ENCODE data around the gene ZNF292.
A peak's percentile ranks its signal among the peaks of the same experiment; 100 is the strongest.
"Not testable (repeated sequence)": the region's sequence is repeated elsewhere in the genome, so short reads cannot be mapped to it uniquely, and the experiment has no call there.

Gene ZNF292

DNA sequence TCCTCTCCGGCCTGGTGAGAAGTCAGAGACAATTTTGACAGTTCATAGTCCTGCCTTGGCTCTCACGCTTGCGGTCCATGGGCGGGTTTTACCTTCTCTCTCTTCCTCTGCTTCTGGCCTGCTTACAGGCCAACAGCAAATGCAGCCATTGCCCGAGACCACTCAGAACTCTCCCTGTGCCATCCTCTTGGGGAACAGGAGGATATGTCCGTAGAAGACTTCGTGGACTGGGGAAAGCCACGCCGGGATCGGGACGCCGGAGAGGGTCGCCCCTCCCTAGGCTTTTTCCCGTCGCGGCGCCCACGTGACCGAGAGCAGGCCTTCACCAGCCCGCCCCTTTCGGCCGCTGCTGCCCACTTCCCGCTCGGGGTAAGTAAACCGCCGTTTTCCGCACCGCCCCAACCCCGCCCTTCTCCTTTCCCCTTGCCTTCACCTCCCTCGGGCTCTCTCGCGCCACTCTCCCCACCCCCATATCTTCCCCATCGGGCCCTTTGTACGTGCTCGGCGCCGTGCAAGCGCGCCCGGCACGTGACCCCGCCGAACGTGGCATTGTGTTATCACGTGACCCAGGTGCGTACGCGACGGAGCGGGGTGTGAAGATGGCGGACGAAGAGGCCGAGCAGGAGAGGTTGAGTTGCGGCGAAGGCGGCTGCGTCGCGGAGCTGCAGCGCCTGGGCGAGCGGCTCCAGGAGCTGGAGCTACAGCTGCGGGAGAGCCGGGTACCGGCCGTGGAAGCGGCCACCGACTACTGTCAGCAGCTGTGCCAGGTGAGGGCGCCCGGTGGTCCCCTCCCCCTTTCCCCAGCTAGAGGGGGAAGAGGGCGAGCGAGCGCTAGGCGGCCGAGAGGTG is at the start of gene ZNF292:
ZNF292 (plus strand) TSS at position 573 of the 849 bp plus-strand sequence; CDS start at position 600, 27 bp downstream.
- peak within 1 kb of the TSS; percentile 98 for H3K27ac Mint-ChIP-seq
- no peaks in the 10 kb centered on the region for H3K27me3 Mint-ChIP-seq
- no peaks in the 10 kb centered on the region for H3K9me3 Mint-ChIP-seq
- H3K4me1 Mint-ChIP-seq: peaks cover 53% of the 10 kb centered on the region
- peaks cover 12% of the 10 kb centered on the region for H3K36me3 Mint-ChIP-seq
- H3K4me3 Mint-ChIP-seq: peak within 1 kb of the TSS; percentile 91

DNA sequence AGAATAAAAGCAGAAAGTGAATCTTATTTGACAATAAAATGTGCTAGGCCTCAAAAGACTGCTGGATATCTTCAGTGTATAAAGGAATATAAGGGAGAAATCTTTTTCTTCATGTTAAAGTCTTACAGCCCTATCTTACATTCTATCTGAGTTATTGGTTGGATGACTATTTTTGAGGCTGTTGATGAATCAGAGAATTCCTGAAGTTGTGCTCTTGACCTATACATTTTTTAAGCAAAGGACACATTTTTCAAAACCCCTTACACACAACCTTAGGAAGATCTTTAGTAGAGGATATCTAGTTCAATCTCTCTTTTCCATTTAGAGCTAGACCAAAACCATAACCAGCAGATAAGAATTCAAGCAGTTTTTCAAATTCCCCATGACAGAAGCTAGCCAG is 49.5 kb upstream of the ZNF292 start:
- H3K4me1 Mint-ChIP-seq: no peaks in the 10 kb centered on the region
- no peak overlapping the region for H3K4me3 Mint-ChIP-seq
- no peak overlapping the region for H3K27ac Mint-ChIP-seq

DNA sequence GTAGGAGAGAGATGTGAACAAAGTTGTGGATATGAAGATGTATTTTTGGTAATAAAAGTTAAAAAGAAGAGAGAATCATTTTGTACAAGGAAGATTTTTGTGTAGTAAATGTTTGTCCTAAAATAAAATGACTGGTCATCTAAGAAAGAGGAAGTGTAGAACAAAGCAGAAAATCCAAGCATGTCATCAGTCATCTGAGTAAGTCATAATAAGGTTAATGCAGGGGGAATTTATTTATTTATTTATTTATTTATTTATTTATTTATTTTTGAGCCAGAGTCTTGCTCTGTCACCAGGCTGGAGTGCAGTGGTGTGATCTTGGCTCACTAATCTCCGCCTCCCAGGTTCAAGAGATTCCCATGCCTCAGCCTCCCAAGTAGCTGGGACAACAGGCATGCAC is 44.7 kb upstream of the ZNF292 start:
- Mint-ChIP-seq H3K4me1 (no peaks in the 10 kb centered on the region), H3K27ac (no peak overlapping the region), H3K36me3 (no peaks in the 10 kb centered on the region), H3K4me3 (no peak overlapping the region), H3K27me3 (peaks cover 1% of the 10 kb centered on the region), H3K9me3 (no peaks in the 10 kb centered on the region)

More for the DNA sequence above, 49.5 kb upstream of the ZNF292 start:
- Mint-ChIP-seq H3K36me3 (no peaks in the 10 kb centered on the region), H3K9me3 (no peaks in the 10 kb centered on the region), H3K27me3 (peaks cover 1% of the 10 kb centered on the region)

DNA sequence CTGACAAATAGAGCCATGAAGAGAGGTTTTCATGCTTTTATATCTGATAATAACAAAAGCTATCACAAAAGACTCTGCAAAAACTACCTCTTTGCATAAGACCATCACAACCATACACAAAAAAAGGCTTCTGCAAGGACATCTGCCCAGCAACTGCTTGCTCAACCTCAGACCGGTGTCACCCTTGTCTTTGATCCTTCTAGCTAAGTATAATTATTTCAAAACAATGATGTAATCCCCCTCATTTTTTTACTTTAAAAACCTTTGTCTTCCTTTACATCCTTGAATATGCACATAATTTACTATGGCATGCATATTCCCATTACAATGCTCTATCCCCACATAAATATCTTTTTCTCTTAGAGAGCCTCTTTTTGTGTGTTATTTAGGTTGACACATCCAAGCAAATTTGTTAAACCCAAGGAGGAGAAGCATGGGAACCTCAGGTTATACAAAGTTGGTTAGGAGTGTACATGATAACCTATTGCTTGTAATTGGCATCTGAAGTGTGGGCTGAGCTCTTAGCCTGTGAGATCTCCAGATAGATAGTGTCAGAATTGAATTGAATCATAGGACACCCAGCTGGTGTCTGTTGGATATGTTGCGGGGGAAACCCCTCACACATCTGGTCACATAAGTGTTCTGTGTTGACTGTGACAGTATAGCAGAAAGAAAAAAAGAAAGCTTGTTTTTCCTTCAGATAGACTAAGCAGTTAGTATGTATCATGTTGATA is 39.8 kb upstream of the ZNF292 start:
- no peaks in the 10 kb centered on the region for H3K9me3 Mint-ChIP-seq
- H3K27ac Mint-ChIP-seq: no peak overlapping the region
- no peaks in the 10 kb centered on the region for H3K36me3 Mint-ChIP-seq
- no peaks in the 10 kb centered on the region for H3K4me1 Mint-ChIP-seq
- peaks cover 3% of the 10 kb centered on the region for H3K27me3 Mint-ChIP-seq
- H3K4me3 Mint-ChIP-seq: no peak overlapping the region

DNA sequence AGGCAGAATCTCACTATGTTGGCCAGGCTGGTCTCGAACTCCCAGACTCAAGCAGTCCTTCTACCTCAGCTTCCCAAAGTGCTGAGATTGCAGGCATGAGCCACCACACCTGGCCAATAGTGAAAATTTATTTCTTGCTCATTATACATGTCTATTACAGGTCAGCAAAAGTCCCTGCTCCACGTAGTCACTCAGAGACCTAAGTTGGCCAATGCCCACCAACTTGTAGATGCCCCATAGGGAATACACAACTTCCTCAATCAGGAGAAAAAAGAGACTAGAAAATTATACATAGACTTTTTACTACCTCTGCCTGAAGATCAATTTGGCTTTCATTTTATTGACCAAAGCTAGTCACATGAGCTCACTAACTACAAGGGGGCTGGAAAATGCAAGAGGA is 38.4 kb upstream of the ZNF292 start:
- Mint-ChIP-seq H3K4me3 (no peak overlapping the region), H3K36me3 (no peaks in the 10 kb centered on the region), H3K27ac (no peak overlapping the region), H3K9me3 (no peaks in the 10 kb centered on the region), H3K4me1 (no peaks in the 10 kb centered on the region), H3K27me3 (peaks cover 8% of the 10 kb centered on the region)

DNA sequence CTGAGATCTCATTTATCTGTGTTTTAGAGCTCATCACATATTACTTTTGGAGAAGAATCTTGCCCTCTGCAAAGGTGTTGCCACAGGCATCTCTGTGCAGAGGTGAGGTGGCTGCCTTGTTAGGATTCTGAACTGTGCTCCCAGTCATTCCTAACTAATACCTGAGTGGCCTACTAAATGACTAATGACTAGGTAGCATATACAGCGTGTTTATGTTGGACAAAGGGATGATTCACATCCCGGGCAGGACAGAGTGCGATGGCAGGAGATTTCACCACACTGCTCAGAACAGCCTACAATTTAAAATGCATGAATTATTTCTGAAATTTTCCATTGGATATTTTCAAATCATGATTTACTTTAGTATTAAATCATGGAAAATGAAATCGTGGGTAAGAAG is 37.3 kb upstream of the ZNF292 start:
- Mint-ChIP-seq H3K27me3 (peaks cover 11% of the 10 kb centered on the region), H3K4me3 (no peak overlapping the region), H3K4me1 (no peaks in the 10 kb centered on the region), H3K9me3 (no peaks in the 10 kb centered on the region), H3K36me3 (no peaks in the 10 kb centered on the region), H3K27ac (no peak overlapping the region)

DNA sequence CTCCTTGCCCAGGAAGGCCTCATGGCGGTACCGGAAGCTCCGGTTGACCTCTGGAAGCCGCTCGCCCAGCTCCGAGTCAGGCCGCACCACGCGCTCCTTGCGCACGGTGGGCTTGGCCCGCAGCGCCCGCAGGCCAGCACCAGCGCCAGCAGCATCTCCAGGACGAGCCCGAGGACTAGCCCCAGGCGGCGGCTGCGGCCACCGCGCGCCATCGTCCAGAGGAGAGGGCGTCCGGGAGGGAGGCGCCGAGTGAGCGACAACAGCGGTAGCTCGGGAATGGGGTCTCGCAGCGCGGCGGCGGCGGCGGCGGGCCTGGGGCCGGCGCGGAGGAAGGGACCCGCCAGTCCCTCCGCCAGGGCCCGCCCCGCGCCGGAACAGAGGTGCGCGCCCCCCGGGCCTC is 32.9 kb upstream of the ZNF292 start:
- H3K36me3 Mint-ChIP-seq: no peaks in the 10 kb centered on the region
- H3K27ac Mint-ChIP-seq: no peak overlapping the region
- H3K4me1 Mint-ChIP-seq: no peaks in the 10 kb centered on the region
- H3K4me3 Mint-ChIP-seq: no peak overlapping the region
- peaks cover 15% of the 10 kb centered on the region for H3K27me3 Mint-ChIP-seq
- no peaks in the 10 kb centered on the region for H3K9me3 Mint-ChIP-seq

DNA sequence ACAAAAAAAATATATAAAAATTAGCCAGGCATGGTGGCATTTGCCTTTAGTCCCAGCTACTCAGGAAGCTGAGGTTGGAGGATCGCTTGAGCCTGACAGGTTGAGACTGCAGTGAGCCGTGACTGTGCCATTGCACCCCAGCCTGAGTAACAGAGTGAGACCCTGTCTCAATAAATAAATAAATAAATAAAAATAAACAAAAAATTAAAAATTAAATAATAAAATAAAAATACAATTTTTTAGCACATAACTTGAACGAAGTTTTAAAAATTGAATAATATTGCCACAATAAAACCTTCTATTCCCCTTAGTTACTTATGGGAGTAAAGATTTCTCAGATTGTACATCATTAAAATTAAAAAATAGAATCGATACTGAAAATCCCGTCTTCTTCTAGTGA is 31.3 kb upstream of the ZNF292 start:
- H3K36me3 Mint-ChIP-seq: no peaks in the 10 kb centered on the region
- no peak overlapping the region for H3K27ac Mint-ChIP-seq
- H3K9me3 Mint-ChIP-seq: no peaks in the 10 kb centered on the region
- H3K4me3 Mint-ChIP-seq: no peak overlapping the region
- peaks cover 15% of the 10 kb centered on the region for H3K27me3 Mint-ChIP-seq
- no peaks in the 10 kb centered on the region for H3K4me1 Mint-ChIP-seq

DNA sequence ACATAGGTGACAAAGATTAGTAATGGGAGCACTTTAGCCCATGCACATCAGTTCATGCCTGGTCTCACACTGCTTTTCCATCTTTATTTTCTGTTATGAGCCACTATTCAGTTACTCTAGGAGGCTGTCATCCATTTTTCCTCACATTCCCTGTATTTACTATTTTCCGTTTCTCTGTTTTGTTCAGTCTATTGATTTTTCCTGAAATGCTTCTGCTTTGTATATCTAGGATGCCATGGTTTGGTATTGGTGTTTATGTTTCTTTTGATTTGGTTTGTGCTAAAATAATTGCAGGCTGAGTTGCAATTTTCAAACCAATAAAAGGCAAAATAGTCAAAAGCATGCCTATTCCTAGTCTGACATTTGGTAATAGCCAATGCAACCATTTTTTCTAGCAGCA is 28.9 kb upstream of the ZNF292 start:
- Mint-ChIP-seq H3K27ac (no peak overlapping the region), H3K4me3 (no peak overlapping the region), H3K9me3 (no peaks in the 10 kb centered on the region), H3K4me1 (no peaks in the 10 kb centered on the region), H3K36me3 (no peaks in the 10 kb centered on the region), H3K27me3 (peaks cover 11% of the 10 kb centered on the region)

DNA sequence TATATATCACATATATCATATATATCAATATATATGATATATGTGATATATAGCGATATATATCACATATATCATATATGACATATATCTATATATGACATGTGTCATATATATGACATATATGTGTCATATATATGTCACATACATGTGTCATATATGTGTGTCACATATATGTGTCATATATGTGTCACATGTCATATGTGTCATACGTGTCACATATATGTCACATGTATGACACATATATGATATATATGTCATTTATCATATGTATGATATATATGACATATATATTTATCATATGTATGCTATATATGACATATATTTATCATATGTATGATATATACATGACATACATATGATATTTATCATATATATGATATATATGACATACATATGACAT is 27.6 kb upstream of the ZNF292 start:
- no peak overlapping the region for H3K27ac Mint-ChIP-seq
- peaks cover 6% of the 10 kb centered on the region for H3K27me3 Mint-ChIP-seq
- no peak overlapping the region for H3K4me3 Mint-ChIP-seq
- H3K36me3 Mint-ChIP-seq: no peaks in the 10 kb centered on the region
- H3K9me3 Mint-ChIP-seq: no peaks in the 10 kb centered on the region
- H3K4me1 Mint-ChIP-seq: no peaks in the 10 kb centered on the region

DNA sequence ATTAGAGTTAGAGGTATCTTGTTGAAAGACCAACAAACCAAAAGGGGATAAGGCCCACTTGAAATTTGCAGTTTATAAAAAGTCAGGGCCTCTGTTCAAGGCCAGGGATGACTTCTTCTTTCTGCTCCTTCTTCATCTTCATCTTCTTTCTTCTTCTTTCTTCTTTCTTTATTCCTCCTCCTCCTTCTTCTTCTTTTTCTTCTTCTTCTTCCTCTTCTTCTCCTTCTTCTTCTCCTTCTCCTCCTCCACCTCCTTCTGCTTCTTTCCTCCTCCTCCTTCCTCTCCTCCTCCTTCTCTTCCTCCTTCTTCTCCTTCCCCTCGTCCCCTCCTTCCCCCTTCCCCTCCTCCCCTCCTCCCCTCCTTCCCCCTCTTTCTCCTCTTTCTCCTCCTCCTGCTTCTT is 18.4 kb upstream of the ZNF292 start:
- Mint-ChIP-seq H3K27ac (no peak overlapping the region), H3K9me3 (no peaks in the 10 kb centered on the region), H3K27me3 (no peaks in the 10 kb centered on the region), H3K4me3 (no peak overlapping the region), H3K4me1 (peaks cover 5% of the 10 kb centered on the region), H3K36me3 (no peaks in the 10 kb centered on the region)

DNA sequence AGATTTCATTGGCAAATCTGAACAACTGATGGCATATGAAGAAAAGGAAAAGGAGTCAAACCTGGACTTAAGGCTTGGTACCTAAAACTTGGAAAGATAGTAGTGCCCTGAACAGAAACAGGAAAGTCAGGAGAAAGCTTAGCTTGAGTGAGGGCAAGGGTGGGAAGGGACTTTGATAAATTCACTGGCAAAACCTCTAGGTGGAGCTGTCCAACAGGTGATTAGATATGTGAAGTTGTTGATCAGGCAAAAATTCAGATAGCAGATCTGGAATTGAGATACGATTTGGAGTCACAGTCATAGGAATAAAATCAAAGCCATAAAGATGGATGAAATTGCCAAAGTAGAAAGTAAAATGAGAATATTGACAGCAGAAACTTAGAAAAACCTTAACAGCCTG is 16.1 kb upstream of the ZNF292 start:
- peaks cover 5% of the 10 kb centered on the region for H3K4me1 Mint-ChIP-seq
- H3K36me3 Mint-ChIP-seq: no peaks in the 10 kb centered on the region
- H3K27ac Mint-ChIP-seq: peak overlapping the region; percentile 20
- no peak overlapping the region for H3K4me3 Mint-ChIP-seq
- H3K9me3 Mint-ChIP-seq: no peaks in the 10 kb centered on the region
- no peaks in the 10 kb centered on the region for H3K27me3 Mint-ChIP-seq

DNA sequence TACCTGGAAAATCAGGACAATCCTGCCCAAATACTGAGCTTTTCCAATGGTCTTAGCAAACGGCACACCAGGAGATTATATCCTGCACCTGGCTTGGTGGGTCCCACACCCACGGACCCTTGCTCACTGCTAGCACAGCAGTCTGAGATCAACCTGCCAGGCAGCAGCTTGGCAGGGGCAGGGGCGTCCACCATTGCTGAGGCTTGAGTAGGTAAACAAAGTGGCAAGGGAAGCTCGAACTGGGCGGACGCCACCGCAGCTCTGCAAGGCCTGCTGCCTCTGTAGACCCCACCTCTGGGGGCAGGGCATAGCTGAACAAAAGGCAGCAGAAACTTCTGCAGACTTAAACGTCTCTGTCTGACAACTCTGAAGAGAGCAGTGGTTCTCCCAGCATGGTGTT is 15.4 kb upstream of the ZNF292 start:
- not testable (repeated sequence) for H3K36me3 Mint-ChIP-seq, H3K9me3 Mint-ChIP-seq, H3K4me1 Mint-ChIP-seq, H3K27me3 Mint-ChIP-seq, H3K4me3 Mint-ChIP-seq, H3K27ac Mint-ChIP-seq

DNA sequence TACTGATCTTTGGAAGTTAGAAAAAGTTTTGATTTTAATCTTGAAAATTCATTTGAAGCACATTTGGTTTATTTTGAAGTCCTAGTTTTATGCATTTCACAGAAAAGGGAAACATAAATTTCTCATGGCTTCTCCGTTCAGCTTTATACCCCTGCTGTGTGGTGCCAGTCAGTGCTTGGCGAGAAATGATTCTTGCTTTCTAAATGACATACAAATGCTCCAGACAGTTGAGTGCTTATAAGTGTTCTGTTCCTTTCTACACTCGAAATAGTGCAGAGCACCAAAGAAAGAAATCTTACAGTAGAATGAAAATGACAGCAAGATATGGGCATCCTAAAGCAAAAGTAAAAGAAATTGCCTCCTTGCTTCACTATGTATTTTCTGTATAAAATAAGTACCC is 9.0 kb upstream of the ZNF292 start:
- no peaks in the 10 kb centered on the region for H3K9me3 Mint-ChIP-seq
- no peaks in the 10 kb centered on the region for H3K36me3 Mint-ChIP-seq
- no peak overlapping the region for H3K4me3 Mint-ChIP-seq
- peaks cover 3% of the 10 kb centered on the region for H3K4me1 Mint-ChIP-seq
- peaks cover 4% of the 10 kb centered on the region for H3K27me3 Mint-ChIP-seq
- H3K27ac Mint-ChIP-seq: no peak overlapping the region

DNA sequence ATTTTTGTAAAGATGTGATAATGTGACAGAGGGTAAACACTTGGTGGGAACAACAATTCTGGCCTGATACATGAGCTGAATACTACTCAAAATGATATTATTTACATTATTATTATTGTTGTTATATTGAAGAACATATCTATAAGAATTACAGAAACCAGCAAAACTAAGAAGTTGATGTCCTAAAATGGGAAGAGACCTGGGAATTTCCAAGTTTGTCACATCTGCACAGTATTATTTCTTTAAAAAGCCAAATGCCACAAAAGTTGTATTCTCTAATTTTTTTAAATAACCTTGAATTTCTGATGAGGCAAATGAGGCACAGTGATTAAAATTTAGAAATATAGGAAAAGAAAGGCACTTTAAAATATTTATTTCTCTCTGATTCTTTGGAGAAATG is 5.0 kb upstream of the ZNF292 start:
- Mint-ChIP-seq H3K4me1 (peaks cover 30% of the 10 kb centered on the region), H3K27ac (no peak overlapping the region), H3K9me3 (no peaks in the 10 kb centered on the region), H3K36me3 (no peaks in the 10 kb centered on the region), H3K4me3 (no peak overlapping the region), H3K27me3 (peaks cover 1% of the 10 kb centered on the region)

DNA sequence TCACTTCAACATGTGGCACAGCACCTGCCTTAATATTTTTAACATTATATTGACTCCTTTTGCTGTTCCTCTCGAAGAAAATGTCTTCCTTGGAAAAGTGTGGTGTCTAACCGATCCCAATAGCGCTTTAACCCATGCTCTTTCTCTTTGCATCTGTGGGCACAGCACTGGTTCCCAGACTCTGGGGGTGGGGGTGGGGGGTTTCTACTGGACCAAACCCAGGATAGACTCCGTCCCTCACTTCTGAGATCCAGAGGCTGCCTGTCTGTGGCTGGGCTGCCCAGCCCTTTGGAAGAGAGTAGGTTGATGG is 3.9 kb upstream of the ZNF292 start:
- H3K27ac Mint-ChIP-seq: peak overlapping the region; percentile 98
- peaks cover 32% of the 10 kb centered on the region for H3K4me1 Mint-ChIP-seq
- H3K4me3 Mint-ChIP-seq: peak overlapping the region; percentile 91
- peaks cover 1% of the 10 kb centered on the region for H3K27me3 Mint-ChIP-seq
- no peaks in the 10 kb centered on the region for H3K9me3 Mint-ChIP-seq
- H3K36me3 Mint-ChIP-seq: peaks cover 2% of the 10 kb centered on the region

Data from activated naive CD4-positive, alpha-beta T cell treated with anti-CD3 and anti-CD28 coated beads, Interleukin-2, amount 50 U/mL, for 24 hours (primary cell).